IMR-90 (cell line): Measurements from ENCODE around the gene KHK. TPM values are rescaled to one million over a fixed set of nuclear protein-coding genes. Genes with fewer than 3 reads are reported as not detected.

ENCODE experiments used
- ATAC-seq: fragments of 200-7000 bp; cut with Tn5 transposase; 2 replicates; pipeline ENCODE4 v1.9.1; 2020; ENCODE audit warnings: low read depth, mild to moderate bottlenecking, moderate library complexity
- BruUV-seq: library from RNA; stranded (reverse); fragments of 400-500 nt; replicated peaks from 2 replicates; lab custom pipeline; 2021; lab: Mats Ljungman, UMichigan
- CTCF ChIA-PET: fragments of 300-600 bp; formaldehyde crosslinking; extraction: SDS; loops from one replicate; lab custom pipeline; 2021; ENCODE audit warnings: antibody characterized with exemption; lab: Yijun Ruan, JAX
- POLR2A ChIA-PET: fragments of 300-600 bp; sonication (Branson Sonifier 250); formaldehyde crosslinking; loops from one replicate; lab custom pipeline; 2022; ENCODE audit warnings: antibody characterized with exemption; ENCODE audit not compliant: unreplicated experiment; lab: Charles Lee
- DNase-seq: peaks from one replicate; pipeline ENCODE4 v3.0.0; 2013
- H2AFZ ChIP-seq: replicated peaks from 2 replicates; pipeline ENCODE3; 2013; ENCODE audit warnings: low read length, mild to moderate bottlenecking; ENCODE audit not compliant: poor library complexity
- H2AK5ac ChIP-seq: 2 replicates; pipeline ENCODE4 v1.6.1; 2013; ENCODE audit warnings: low read depth, low read length, inconsistent platforms
- H2AK9ac ChIP-seq: replicated peaks from 2 replicates; pipeline ENCODE3; 2013; ENCODE audit warnings: mild to moderate bottlenecking, low read depth, low read length, moderate library complexity; ENCODE audit not compliant: poor library complexity
- H2BK120ac ChIP-seq: 2 replicates; pipeline ENCODE4 v1.6.1; 2013; ENCODE audit warnings: low read depth, low read length, inconsistent platforms
- H2BK15ac ChIP-seq: 3 replicates; pipeline ENCODE4 v1.6.1; 2013; ENCODE audit warnings: low read depth, low read length, inconsistent platforms
- H2BK20ac ChIP-seq: 2 replicates; pipeline ENCODE4 v1.6.1; 2013; ENCODE audit warnings: low read depth, mild to moderate bottlenecking, inconsistent platforms, low read length, moderate library complexity
- H2BK5ac ChIP-seq: 2 replicates; pipeline ENCODE4 v1.6.1; 2013; ENCODE audit warnings: mild to moderate bottlenecking, low read depth, low read length, inconsistent platforms; ENCODE audit not compliant: poor library complexity, severe bottlenecking
- H3K14ac ChIP-seq: replicated peaks from 2 replicates; pipeline ENCODE4 v1.6.1; 2013; ENCODE audit warnings: low read depth, low read length, inconsistent platforms
- H3K18ac ChIP-seq: 2 replicates; pipeline ENCODE4 v1.6.1; 2013; ENCODE audit warnings: low read depth, low read length, control low read depth
- H3K23ac ChIP-seq: 2 replicates; pipeline ENCODE4 v1.6.1; 2013; ENCODE audit warnings: low read depth, low read length, inconsistent platforms
- H3K27ac ChIP-seq: 2 replicates; pipeline ENCODE4 v1.5.1; 2013; ENCODE audit warnings: mild to moderate bottlenecking, control low read depth, low read length; ENCODE audit not compliant: insufficient read depth
- H3K27me3 ChIP-seq: 2 replicates; pipeline ENCODE4 v1.6.1; 2013; ENCODE audit warnings: low read length; ENCODE audit not compliant: control insufficient read depth, insufficient read depth
- H3K36me3 ChIP-seq: 2 replicates; pipeline ENCODE4 v1.6.1; 2013; ENCODE audit warnings: low read length, mixed read lengths; ENCODE audit not compliant: control insufficient read depth, insufficient read depth
- H3K4ac ChIP-seq: 2 replicates; pipeline ENCODE4 v1.6.1; 2013; ENCODE audit warnings: low read depth, low read length, inconsistent platforms
- H3K4me1 ChIP-seq: 2 replicates; pipeline ENCODE4 v1.6.1; 2013; ENCODE audit warnings: low read length, mixed read lengths; ENCODE audit not compliant: control insufficient read depth, insufficient read depth
- H3K4me2 ChIP-seq: 2 replicates; pipeline ENCODE4 v1.6.1; 2013; ENCODE audit warnings: low read depth, mild to moderate bottlenecking, control low read depth, low read length, moderate library complexity
- H3K4me3 ChIP-seq: 2 replicates; pipeline ENCODE4 v1.5.1; 2013; ENCODE audit warnings: low read depth, mild to moderate bottlenecking, control low read depth, low read length, moderate library complexity; ENCODE audit not compliant: insufficient read depth
- H3K56ac ChIP-seq: 2 replicates; pipeline ENCODE4 v1.6.1; 2013; ENCODE audit warnings: low read length, inconsistent platforms; ENCODE audit not compliant: insufficient read depth; ENCODE audit errors: extremely low read depth
- H3K79me1 ChIP-seq, 2 experiments: 2 replicates each; pipeline ENCODE4 v1.6.1; 2013; ENCODE audit warnings: low read length in 2 of 2, inconsistent platforms in 1 of 2, low read depth in 1 of 2
- H3K9ac ChIP-seq: 2 replicates; pipeline ENCODE4 v1.6.1; 2013; ENCODE audit warnings: low read depth, low read length, control low read depth
- H3K9me1 ChIP-seq: 2 replicates; pipeline ENCODE4 v1.6.1; 2013; ENCODE audit warnings: low read length, inconsistent platforms; ENCODE audit not compliant: insufficient read depth
- H3K9me3 ChIP-seq: 2 replicates; pipeline ENCODE4 v1.6.1; 2013; ENCODE audit warnings: low read length; ENCODE audit not compliant: control insufficient read depth, insufficient read depth
- H4K20me1 ChIP-seq: 2 replicates; pipeline ENCODE4 v1.6.1; 2013; ENCODE audit warnings: low read length, inconsistent platforms; ENCODE audit not compliant: insufficient read depth
- H4K5ac ChIP-seq: 2 replicates; pipeline ENCODE4 v1.6.1; 2013; ENCODE audit warnings: mild to moderate bottlenecking, low read depth, low read length, control low read depth
- H4K8ac ChIP-seq, 2 experiments: 2 replicates each; pipeline ENCODE4 v1.6.1; 2013; ENCODE audit warnings: low read depth in 2 of 2, low read length in 2 of 2, control low read depth in 1 of 2, inconsistent platforms in 1 of 2
- H4K91ac ChIP-seq: 2 replicates; pipeline ENCODE4 v1.6.1; 2013; ENCODE audit warnings: low read depth, low read length, inconsistent platforms; ENCODE audit not compliant: insufficient read depth
- BHLHE40 ChIP-seq: fragments of 150-350 bp; IDR thresholded peaks from 2 replicates; pipeline ENCODE4 v1.6.1; 2016; ENCODE audit warnings: mild to moderate bottlenecking, low read depth, low read length
- CEBPB ChIP-seq: IDR thresholded peaks from 2 replicates; pipeline ENCODE4 v1.6.1; 2012; ENCODE audit warnings: low read depth, low read length, improper control_type of control experiment
- CHD1 ChIP-seq: IDR thresholded peaks from 2 replicates; pipeline ENCODE4 v1.6.1; 2012; ENCODE audit warnings: low read depth, low read length, improper control_type of control experiment
- CTCF ChIP-seq: conservative IDR thresholded peaks from 2 replicates; pipeline ENCODE4 v1.5.1; 2012; ENCODE audit warnings: mild to moderate bottlenecking, low read depth, low read length, improper control_type of control experiment
- FOS ChIP-seq: fragments of 150-350 bp; IDR thresholded peaks from 2 replicates; pipeline ENCODE4 v1.6.1; 2016; ENCODE audit warnings: low read depth, low read length
- MAFK ChIP-seq: IDR thresholded peaks from 2 replicates; pipeline ENCODE4 v1.6.1; 2012; ENCODE audit warnings: low read depth, low read length, improper control_type of control experiment
- MAZ ChIP-seq: IDR thresholded peaks from 2 replicates; pipeline ENCODE4 v1.6.1; 2012; ENCODE audit warnings: low read depth, mild to moderate bottlenecking, low read length, improper control_type of control experiment, moderate library complexity, borderline replicate concordance
- NFE2L2 ChIP-seq: fragments of 150-350 bp; IDR thresholded peaks from 2 replicates; pipeline ENCODE4 v1.6.1; 2016; ENCODE audit warnings: low read depth, mild to moderate bottlenecking, low read length
- POLR2A ChIP-seq: IDR thresholded peaks from 2 replicates; pipeline ENCODE4 v1.6.1; 2012; ENCODE audit warnings: mild to moderate bottlenecking, low read depth, low read length
- RAD21 ChIP-seq: IDR thresholded peaks from 2 replicates; pipeline ENCODE4 v1.6.1; 2012; ENCODE audit warnings: low read length, improper control_type of control experiment
- RCOR1 ChIP-seq: IDR thresholded peaks from 2 replicates; pipeline ENCODE4 v1.6.1; 2012; ENCODE audit warnings: mild to moderate bottlenecking, low read length, improper control_type of control experiment; ENCODE audit not compliant: insufficient replicate concordance
- RFX5 ChIP-seq: IDR thresholded peaks from 2 replicates; pipeline ENCODE4 v1.8.0; 2012; ENCODE audit warnings: low read depth, mild to moderate bottlenecking, low read length, moderate library complexity
- SMC3 ChIP-seq: fragments of 150-350 bp; IDR thresholded peaks from 2 replicates; pipeline ENCODE4 v1.6.1; 2016; ENCODE audit warnings: low read depth, mild to moderate bottlenecking, antibody characterized with exemption, low read length, moderate library complexity
- USF2 ChIP-seq: fragments of 150-350 bp; IDR thresholded peaks from 2 replicates; pipeline ENCODE4 v1.6.1; 2017; ENCODE audit warnings: mild to moderate bottlenecking, antibody characterized with exemption, low read length, low read depth
- WGBS, 2 experiments: methylation state at CpG; one replicate each; pipeline versions ENCODE4 v1.1.5 to v1.1.7; 2013; ENCODE audit warnings: missing lambda C conversion rate in 2 of 2; ENCODE audit not compliant: insufficient read length in 1 of 2; ENCODE audit errors: extremely low coverage in 2 of 2; 5-methylcytosine and 5-hydroxymethylcytosine counted together
- dilution Hi-C: fragments of 300-500 bp; cut with HindIII; formaldehyde crosslinking; loops from one replicate; pipeline ENCODE4 v1.14.3; 2018; ENCODE audit warnings: low sequenced_read_pairs; ENCODE audit not compliant: unreplicated experiment
- in situ Hi-C: fragments of 300-500 bp; cut with MboI; formaldehyde crosslinking; loops from 3 replicates; pipeline ENCODE4 v1.14.3; 2019; ENCODE audit warnings: low sequenced_read_pairs, inconsistent platforms, mixed read lengths
- intact Hi-C: fragments of 100-400 bp; cut with micrococcal nuclease; formaldehyde crosslinking; loops from 2 replicates; pipeline ENCODE4 v1.10.0; 2022
- polyA plus RNA-seq, 3 experiments: library from polyadenylated mRNA; depleted of rRNA; stranded (reverse); fragments of >200 nt; gene quantifications; 2 replicates each; pipeline ENCODE4 v1.2.3, GENCODE V29; 2012; ENCODE audit warnings: low replicate concordance in 1 of 3
- total RNA-seq: library from RNA; depleted of rRNA; stranded (reverse); fragments of >200 nt; gene quantifications from 2 replicates; pipeline ENCODE4 v1.2.3, GENCODE V29; 2012
- TF ChIP-seq, protein P1 (sequence below): fragments of 150-350 bp; IDR thresholded peaks from 2 replicates; pipeline ENCODE4 v1.6.1; 2016; ENCODE audit warnings: low read depth, mild to moderate bottlenecking, low read length, moderate library complexity, borderline replicate concordance

Gene KHK
- total and polyA plus RNA-seq, 2 of the 4 experiments (the other 2 are of a cell fraction): 0.72 to 0.82 TPM

GRCh38 chr2:27058210-27058609 is 28.4 kb upstream of the KHK start:
- dilution Hi-C loops: no loop called here
- peaks cover 8% of the 10 kb centered on the region for H3K9me1 ChIP-seq
- H4K5ac ChIP-seq: no peak overlapping the region
- POLR2A ChIA-PET: interaction anchor here (1.0 kb wide), 2 partner anchors 10 to 12 kb away, joined by 3 read pairs; no protein-coding TSS in a partner anchor
- H3K4me1 ChIP-seq: no peaks in the 10 kb centered on the region
- no peak overlapping the region for H3K4ac ChIP-seq
- H3K36me3 ChIP-seq: peaks cover 43% of the 10 kb centered on the region
- no peak overlapping the region for H3K27ac ChIP-seq
- no peak overlapping the region for H2BK120ac ChIP-seq
- H4K20me1 ChIP-seq: no peaks in the 10 kb centered on the region; the same call in none of the 2 replicates
- no peak overlapping the region for H2BK5ac ChIP-seq
- ATAC-seq (no peak), DNase-seq (no peak)
- no peak overlapping the region for H2AFZ ChIP-seq
- H3K27me3 ChIP-seq: no peaks in the 10 kb centered on the region
- no TSS peak for BruUV-seq
- H2BK20ac ChIP-seq: no peak overlapping the region
- H2AK9ac ChIP-seq: no peak overlapping the region
- H3K79me1 ChIP-seq: peaks cover 6 to 28% of the 10 kb centered on the region in 2 experiments; a peak in 2 of 4 replicates
- in situ Hi-C loops: no loop called here
- no peak overlapping the region for H3K14ac ChIP-seq
- TF ChIP-seq NFE2L2 (no peak), CEBPB (no peak), USF2 (no peak), MAFK (no peak), SMC3 (no peak), RCOR1 (no peak), FOS (no peak), CTCF (no peak), BHLHE40 (no peak), RFX5 (no peak), MAZ (no peak), CHD1 (no peak), RAD21 (no peak), POLR2A (no peak)
- TF ChIP-seq, protein P1, sequence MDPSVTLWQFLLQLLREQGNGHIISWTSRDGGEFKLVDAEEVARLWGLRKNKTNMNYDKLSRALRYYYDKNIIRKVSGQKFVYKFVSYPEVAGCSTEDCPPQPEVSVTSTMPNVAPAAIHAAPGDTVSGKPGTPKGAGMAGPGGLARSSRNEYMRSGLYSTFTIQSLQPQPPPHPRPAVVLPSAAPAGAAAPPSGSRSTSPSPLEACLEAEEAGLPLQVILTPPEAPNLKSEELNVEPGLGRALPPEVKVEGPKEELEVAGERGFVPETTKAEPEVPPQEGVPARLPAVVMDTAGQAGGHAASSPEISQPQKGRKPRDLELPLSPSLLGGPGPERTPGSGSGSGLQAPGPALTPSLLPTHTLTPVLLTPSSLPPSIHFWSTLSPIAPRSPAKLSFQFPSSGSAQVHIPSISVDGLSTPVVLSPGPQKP: no peak
- 92% methylated on average over 4 of the region's 10 CpGs; no CpG with 5 or more reads in 1 of the 2 experiments for WGBS, 2 experiments
- no peak overlapping the region for H4K91ac ChIP-seq
- H3K23ac ChIP-seq: no peak overlapping the region
- H2BK15ac ChIP-seq: no peak overlapping the region
- H3K56ac ChIP-seq: no peak overlapping the region
- no peak overlapping the region for H3K9ac ChIP-seq
- CTCF ChIA-PET: interaction anchor here (0.6 kb wide), 1 partner anchor 96 kb away, joined by 6 read pairs; no protein-coding TSS in a partner anchor
- no peaks in the 10 kb centered on the region for H3K9me3 ChIP-seq
- no peak overlapping the region for H3K4me2 ChIP-seq
- no peak overlapping the region for H4K8ac ChIP-seq
- no peak overlapping the region for H2AK5ac ChIP-seq
- H3K4me3 ChIP-seq: no peak overlapping the region
- H3K18ac ChIP-seq: no peak overlapping the region
- intact Hi-C loops: no loop called here
